Activated naive CD4-positive, alpha-beta T cell treated with anti-CD3 and anti-CD28 coated beads, Interleukin-2, amount 10 ng/mL, durations not matched to agents 7 days and 5 days (primary cell): ENCODE results near the gene GFPT1.

Source experiments
- CTCF ChIA-PET: fragments of 350-600 bp; sonication (Branson Sonifier 250); formaldehyde crosslinking; loops from one replicate; lab custom pipeline; 2021; ENCODE audit warnings: antibody characterized with exemption; lab: Charles Lee
- DNase-seq: peaks from one replicate; pipeline ENCODE4 v3.0.0-alpha.2; 2020
- H3K27ac Mint-ChIP-seq: one replicate; pipeline ENCODE4 v1.8.0; 2021; ENCODE audit warnings: mild to moderate bottlenecking, moderate library complexity, mixed read lengths
- H3K27me3 Mint-ChIP-seq: one replicate; pipeline ENCODE4 v1.8.0; 2021; ENCODE audit warnings: mild to moderate bottlenecking, mixed read lengths
- H3K36me3 Mint-ChIP-seq: one replicate; pipeline ENCODE4 v1.8.0; 2021; ENCODE audit warnings: mixed read lengths
- H3K4me1 Mint-ChIP-seq: one replicate; pipeline ENCODE4 v1.8.0; 2021; ENCODE audit warnings: mixed read lengths
- H3K4me3 Mint-ChIP-seq: one replicate; pipeline ENCODE4 v1.8.0; 2021; ENCODE audit warnings: mild to moderate bottlenecking, moderate library complexity, mixed read lengths
- H3K9me3 Mint-ChIP-seq: one replicate; pipeline ENCODE4 v1.8.0; 2021; ENCODE audit warnings: mixed read lengths

Gene GFPT1

GRCh38 chr2:69280796-69281412, 106.1 kb downstream of the GFPT1 start:
- no peak overlapping the region for H3K27ac Mint-ChIP-seq
- H3K27me3 Mint-ChIP-seq = peaks cover 9% of the 10 kb centered on the region
- no peak overlapping the region for H3K4me3 Mint-ChIP-seq
- H3K9me3 Mint-ChIP-seq = no peaks in the 10 kb centered on the region
- CTCF ChIA-PET = no interaction called here
- H3K36me3 Mint-ChIP-seq = no peaks in the 10 kb centered on the region
- no peak for DNase-seq
- H3K4me1 Mint-ChIP-seq = no peaks in the 10 kb centered on the region

DNA sequence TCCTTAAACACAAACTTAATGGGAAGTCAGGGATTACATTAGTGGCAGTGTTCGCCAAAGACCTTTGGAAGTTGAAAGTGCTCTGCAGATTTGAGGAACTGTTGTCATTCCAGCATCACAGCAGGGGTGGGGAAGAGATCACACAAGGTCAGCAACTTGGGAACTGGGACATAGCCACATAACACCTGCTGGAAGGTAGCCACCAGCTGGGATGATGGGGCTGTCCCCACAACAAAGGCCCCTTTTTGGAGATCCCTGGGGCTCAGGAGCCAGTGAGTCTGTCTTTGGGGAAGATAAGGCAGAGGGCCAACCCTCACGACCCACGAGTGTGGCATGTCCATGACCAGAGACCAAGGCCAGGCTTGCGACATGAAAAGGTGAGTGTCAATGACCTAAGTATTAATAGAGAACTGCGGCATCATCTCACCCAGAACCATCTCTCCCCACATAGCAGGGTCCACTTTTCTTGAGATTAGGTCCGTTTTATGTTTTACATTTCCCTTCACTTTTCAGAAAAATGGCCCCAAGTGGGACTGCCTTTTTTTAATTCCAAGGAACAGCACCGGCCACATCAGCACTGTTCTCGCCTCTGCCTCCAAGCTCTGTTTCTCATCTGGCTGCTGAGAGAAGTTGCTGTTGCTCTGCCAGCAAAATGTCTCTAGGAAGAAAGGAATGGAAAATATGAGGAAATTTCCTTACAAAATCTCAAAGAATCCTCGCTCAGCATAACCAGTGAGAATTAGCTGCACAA, 106.9 kb downstream of the GFPT1 start:
- Mint-ChIP-seq H3K9me3 (no peaks in the 10 kb centered on the region), H3K36me3 (no peaks in the 10 kb centered on the region), H3K27me3 (peaks cover 10% of the 10 kb centered on the region), H3K4me3 (no peak overlapping the region), H3K4me1 (no peaks in the 10 kb centered on the region), H3K27ac (no peak overlapping the region)
- DNase-seq = no peak
- CTCF ChIA-PET = no interaction called here

GRCh38 chr2:69279211-69279610, 107.8 kb downstream of the GFPT1 start:
- Mint-ChIP-seq H3K9me3 (no peaks in the 10 kb centered on the region), H3K27me3 (peaks cover 10% of the 10 kb centered on the region), H3K36me3 (no peaks in the 10 kb centered on the region), H3K4me3 (no peak overlapping the region), H3K4me1 (no peaks in the 10 kb centered on the region), H3K27ac (no peak overlapping the region)
- CTCF ChIA-PET = no interaction called here
- DNase-seq = no peak

- Mint-ChIP-seq H3K9me3 (no peaks in the 10 kb centered on the region), H3K4me3 (no peak overlapping the region), H3K36me3 (no peaks in the 10 kb centered on the region), H3K4me1 (no peaks in the 10 kb centered on the region), H3K27me3 (peaks cover 15% of the 10 kb centered on the region), H3K27ac (no peak overlapping the region)
- no peak for DNase-seq
- CTCF ChIA-PET = interaction anchor here (1.1 kb wide), 1 partner anchor 12 kb away, joined by 3 read pairs; no protein-coding TSS in a partner anchor
Observed at GRCh38 chr2:69278366-69278765, 108.7 kb downstream of the GFPT1 start.

GRCh38 chr2:69275490-69275889, 111.5 kb downstream of the GFPT1 start:
- no peaks in the 10 kb centered on the region for H3K9me3 Mint-ChIP-seq
- no peaks in the 10 kb centered on the region for H3K4me1 Mint-ChIP-seq
- H3K4me3 Mint-ChIP-seq = no peak overlapping the region
- no peaks in the 10 kb centered on the region for H3K36me3 Mint-ChIP-seq
- CTCF ChIA-PET = no interaction called here
- peaks cover 28% of the 10 kb centered on the region for H3K27me3 Mint-ChIP-seq
- DNase-seq = no peak
- H3K27ac Mint-ChIP-seq = no peak overlapping the region

DNA sequence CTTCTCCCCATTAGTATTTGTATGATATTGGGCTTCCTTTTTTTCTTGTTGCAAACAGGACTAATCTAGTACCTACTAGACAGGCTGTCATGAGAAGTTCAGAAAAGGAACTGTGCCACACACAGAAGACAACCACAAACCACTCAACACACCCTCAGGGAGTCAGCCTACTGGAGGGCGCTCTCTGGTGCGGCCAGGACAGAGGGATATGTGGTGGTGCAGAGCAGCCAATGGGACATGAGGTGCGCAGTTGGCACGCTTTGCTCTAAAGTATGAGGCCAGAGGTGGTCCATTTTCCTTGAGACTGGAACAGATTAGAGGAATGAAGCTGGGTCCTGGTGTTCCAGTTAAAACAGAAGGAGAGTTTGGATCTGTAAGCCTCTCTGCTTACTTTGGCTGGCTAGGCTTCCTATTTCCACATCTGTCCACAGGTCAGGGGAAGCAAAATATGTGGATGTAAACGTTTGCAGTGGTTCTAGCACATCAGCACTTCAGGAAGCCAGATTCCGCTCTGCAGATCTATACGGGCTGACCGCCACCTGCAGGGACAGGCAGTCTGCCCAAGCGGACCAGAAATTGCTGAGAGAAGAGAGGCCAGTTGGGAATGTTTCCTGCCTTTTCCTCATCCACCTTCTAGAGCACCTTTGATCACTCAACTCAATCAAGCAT, 114.1 kb downstream of the GFPT1 start:
- Mint-ChIP-seq H3K27me3 (peaks cover 25% of the 10 kb centered on the region), H3K9me3 (no peaks in the 10 kb centered on the region), H3K4me3 (no peak overlapping the region), H3K36me3 (no peaks in the 10 kb centered on the region), H3K4me1 (no peaks in the 10 kb centered on the region), H3K27ac (no peak overlapping the region)
- DNase-seq = no peak
- CTCF ChIA-PET = no interaction called here

- H3K9me3 Mint-ChIP-seq = no peaks in the 10 kb centered on the region
- no peaks in the 10 kb centered on the region for H3K36me3 Mint-ChIP-seq
- no peaks in the 10 kb centered on the region for H3K4me1 Mint-ChIP-seq
- CTCF ChIA-PET = no interaction called here
- DNase-seq = no peak
- no peak overlapping the region for H3K27ac Mint-ChIP-seq
- peaks cover 28% of the 10 kb centered on the region for H3K27me3 Mint-ChIP-seq
- no peak overlapping the region for H3K4me3 Mint-ChIP-seq
Observed at GRCh38 chr2:69271831-69272257, 115.2 kb downstream of the GFPT1 start.
